ENCODE results near the gene RFFL.

GRCh38 chr17:34958438-34958837 is 105.1 kb downstream of the RFFL start:
- TF ChIP-seq, protein P1, sequence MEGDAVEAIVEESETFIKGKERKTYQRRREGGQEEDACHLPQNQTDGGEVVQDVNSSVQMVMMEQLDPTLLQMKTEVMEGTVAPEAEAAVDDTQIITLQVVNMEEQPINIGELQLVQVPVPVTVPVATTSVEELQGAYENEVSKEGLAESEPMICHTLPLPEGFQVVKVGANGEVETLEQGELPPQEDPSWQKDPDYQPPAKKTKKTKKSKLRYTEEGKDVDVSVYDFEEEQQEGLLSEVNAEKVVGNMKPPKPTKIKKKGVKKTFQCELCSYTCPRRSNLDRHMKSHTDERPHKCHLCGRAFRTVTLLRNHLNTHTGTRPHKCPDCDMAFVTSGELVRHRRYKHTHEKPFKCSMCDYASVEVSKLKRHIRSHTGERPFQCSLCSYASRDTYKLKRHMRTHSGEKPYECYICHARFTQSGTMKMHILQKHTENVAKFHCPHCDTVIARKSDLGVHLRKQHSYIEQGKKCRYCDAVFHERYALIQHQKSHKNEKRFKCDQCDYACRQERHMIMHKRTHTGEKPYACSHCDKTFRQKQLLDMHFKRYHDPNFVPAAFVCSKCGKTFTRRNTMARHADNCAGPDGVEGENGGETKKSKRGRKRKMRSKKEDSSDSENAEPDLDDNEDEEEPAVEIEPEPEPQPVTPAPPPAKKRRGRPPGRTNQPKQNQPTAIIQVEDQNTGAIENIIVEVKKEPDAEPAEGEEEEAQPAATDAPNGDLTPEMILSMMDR (IDR thresholded peaks at IDR 0.05; ENCODE audit: insufficient read depth, low read depth, low read length): no peak
- TF ChIP-seq EZH2 (IDR thresholded peaks at IDR 0.05; ENCODE audit: insufficient read depth, low read length): no peak

Measured in astrocyte (in vitro differentiated cells and primary cell).